ENCODE data around the gene RNF6.

The RNF6 gene

GRCh38 chr13:26213345-26213744 lies 8.8 kb downstream of the RNF6 start:
- H3K36me3 ChIP-seq (ENCODE audit: insufficient read depth, insufficient read length, low read length) = peaks cover 68% of the 10 kb centered on the region

GRCh38 chr13:26208287-26208686 lies 13.8 kb downstream of the RNF6 start:
- peaks cover 25% of the 10 kb centered on the region for H3K36me3 ChIP-seq (ENCODE audit: insufficient read depth, insufficient read length, low read length)
- TF ChIP-seq ZNF274 (IDR thresholded peaks at IDR 0.05; ENCODE audit: low read depth, low read length) (no peak), SUZ12 (IDR thresholded peaks at IDR 0.05; ENCODE audit: extremely low read depth, insufficient read depth, insufficient read length) (no peak), YY1 (IDR thresholded peaks at IDR 0.05; ENCODE audit: insufficient read depth, insufficient read length) (no peak)
- no peak overlapping the region for H3K4me3 ChIP-seq (ENCODE audit: insufficient read length, low read depth)
- no peak for DNase-seq (ENCODE audit: low read depth, low spot score)
- H3K9ac ChIP-seq (ENCODE audit: insufficient read length, low read depth) = no peak overlapping the region
- no peaks in the 10 kb centered on the region for H3K27me3 ChIP-seq (ENCODE audit: insufficient read depth, insufficient read length)
- no peaks in the 10 kb centered on the region for H3K4me1 ChIP-seq (ENCODE audit: insufficient read depth, insufficient read length)
- H3K9me3 ChIP-seq (ENCODE audit: insufficient read depth, low read length) = no peaks in the 10 kb centered on the region

More at GRCh38 chr13:26213345-26213744, 8.8 kb downstream of the RNF6 start:
- no peak overlapping the region for H3K4me3 ChIP-seq (ENCODE audit: insufficient read length, low read depth)
- H3K9ac ChIP-seq (ENCODE audit: insufficient read length, low read depth) = no peak overlapping the region
- H3K27me3 ChIP-seq (ENCODE audit: insufficient read depth, insufficient read length) = no peaks in the 10 kb centered on the region
- TF ChIP-seq YY1 (IDR thresholded peaks at IDR 0.05; ENCODE audit: insufficient read depth, insufficient read length) (no peak), ZNF274 (IDR thresholded peaks at IDR 0.05; ENCODE audit: low read depth, low read length) (no peak), SUZ12 (IDR thresholded peaks at IDR 0.05; ENCODE audit: extremely low read depth, insufficient read depth, insufficient read length) (no peak)
- no peak for DNase-seq (ENCODE audit: low read depth, low spot score)
- peaks cover 2% of the 10 kb centered on the region for H3K4me1 ChIP-seq (ENCODE audit: insufficient read depth, insufficient read length)
- H3K9me3 ChIP-seq (ENCODE audit: insufficient read depth, low read length) = no peaks in the 10 kb centered on the region

DNA sequence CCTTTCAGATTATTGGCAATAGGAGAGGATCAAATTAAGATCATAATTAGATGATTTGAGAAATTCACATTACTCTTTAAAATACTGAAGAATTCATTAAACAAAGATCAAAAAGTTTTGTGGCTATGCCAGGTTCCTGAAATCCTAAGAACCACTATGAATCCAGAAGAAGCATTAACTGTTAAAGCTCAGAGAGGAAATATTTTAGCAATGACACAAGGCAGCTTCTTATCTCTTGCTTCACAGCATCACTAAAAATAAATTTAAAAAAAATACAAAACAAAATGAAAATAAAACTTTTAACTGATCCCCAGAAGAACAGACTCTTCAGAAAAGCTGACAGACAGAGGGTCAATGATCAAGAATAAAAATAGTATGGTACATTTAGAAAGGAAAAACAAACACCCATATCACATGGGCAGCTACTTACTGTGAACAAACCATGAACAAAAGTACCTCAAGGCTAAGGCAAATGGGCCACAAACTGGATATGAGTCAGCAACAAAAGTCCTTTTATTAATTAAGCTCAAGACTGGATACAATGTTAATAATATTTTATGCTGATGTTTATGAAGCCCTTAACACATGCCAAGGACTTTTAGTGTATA lies 19.6 kb downstream of the RNF6 start:
- TF ChIP-seq SUZ12 (IDR thresholded peaks at IDR 0.05; ENCODE audit: extremely low read depth, insufficient read depth, insufficient read length) (no peak), YY1 (IDR thresholded peaks at IDR 0.05; ENCODE audit: insufficient read depth, insufficient read length) (no peak), ZNF274 (IDR thresholded peaks at IDR 0.05; ENCODE audit: low read depth, low read length) (no peak)
- Histone ChIP-seq H3K9me3 (ENCODE audit: insufficient read depth, low read length) (no peaks in the 10 kb centered on the region), H3K27me3 (ENCODE audit: insufficient read depth, insufficient read length) (no peaks in the 10 kb centered on the region), H3K36me3 (ENCODE audit: insufficient read depth, insufficient read length, low read length) (peaks cover 1% of the 10 kb centered on the region), H3K4me1 (ENCODE audit: insufficient read depth, insufficient read length) (no peaks in the 10 kb centered on the region), H3K9ac (ENCODE audit: insufficient read length, low read depth) (no peak overlapping the region), H3K4me3 (ENCODE audit: insufficient read length, low read depth) (no peak overlapping the region)
- no peak for DNase-seq (ENCODE audit: low read depth, low spot score)

- Histone ChIP-seq H3K4me3 (ENCODE audit: insufficient read length, low read depth) (no peak overlapping the region), H3K4me1 (ENCODE audit: insufficient read depth, insufficient read length) (no peaks in the 10 kb centered on the region), H3K9ac (ENCODE audit: insufficient read length, low read depth) (no peak overlapping the region), H3K27me3 (ENCODE audit: insufficient read depth, insufficient read length) (no peaks in the 10 kb centered on the region), H3K9me3 (ENCODE audit: insufficient read depth, low read length) (no peaks in the 10 kb centered on the region; the same call in 1 of the 2 replicates), H3K36me3 (ENCODE audit: insufficient read depth, insufficient read length, low read length) (no peaks in the 10 kb centered on the region)
- TF ChIP-seq ZNF274 (IDR thresholded peaks at IDR 0.05; ENCODE audit: low read depth, low read length) (no peak), YY1 (IDR thresholded peaks at IDR 0.05; ENCODE audit: insufficient read depth, insufficient read length) (no peak), SUZ12 (IDR thresholded peaks at IDR 0.05; ENCODE audit: extremely low read depth, insufficient read depth, insufficient read length) (no peak)
- DNase-seq (ENCODE audit: low read depth, low spot score) = no peak
These were observed 21.3 kb downstream of the RNF6 start for GRCh38 chr13:26200811-26201210.

DNA sequence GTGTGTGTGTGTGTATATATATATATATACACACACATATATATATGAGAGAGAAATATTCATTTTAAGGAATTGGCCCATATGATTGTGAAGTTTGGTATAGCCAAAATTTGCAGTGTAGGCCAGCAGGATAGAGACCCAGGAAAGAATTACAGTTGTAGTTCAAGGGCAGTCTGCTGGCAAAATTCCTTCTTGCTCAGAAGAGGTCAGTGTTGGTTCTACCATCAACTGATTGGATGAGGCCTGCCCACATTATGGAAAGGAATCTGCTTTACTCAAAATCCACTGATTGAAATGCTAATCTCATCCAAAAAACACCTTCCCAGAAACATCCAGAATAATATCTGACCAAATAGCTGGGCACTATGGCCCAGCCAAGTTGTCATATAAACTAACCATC lies 24.0 kb downstream of the RNF6 start:
- no peak overlapping the region for H3K9ac ChIP-seq (ENCODE audit: insufficient read length, low read depth)
- H3K36me3 ChIP-seq (ENCODE audit: insufficient read depth, insufficient read length, low read length) = no peaks in the 10 kb centered on the region
- no peak for DNase-seq (ENCODE audit: low read depth, low spot score)
- no peak overlapping the region for H3K4me3 ChIP-seq (ENCODE audit: insufficient read length, low read depth)
- no peaks in the 10 kb centered on the region for H3K4me1 ChIP-seq (ENCODE audit: insufficient read depth, insufficient read length)
- no peaks in the 10 kb centered on the region for H3K27me3 ChIP-seq (ENCODE audit: insufficient read depth, insufficient read length)
- H3K9me3 ChIP-seq (ENCODE audit: insufficient read depth, low read length) = no peaks in the 10 kb centered on the region; the same call in 1 of the 2 replicates
- TF ChIP-seq SUZ12 (IDR thresholded peaks at IDR 0.05; ENCODE audit: extremely low read depth, insufficient read depth, insufficient read length) (no peak), ZNF274 (IDR thresholded peaks at IDR 0.05; ENCODE audit: low read depth, low read length) (no peak), YY1 (IDR thresholded peaks at IDR 0.05; ENCODE audit: insufficient read depth, insufficient read length) (no peak)

GRCh38 chr13:26197298-26197697 lies 24.8 kb downstream of the RNF6 start:
- no peak for DNase-seq (ENCODE audit: low read depth, low spot score)
- Histone ChIP-seq H3K9me3 (ENCODE audit: insufficient read depth, low read length) (peaks cover 6% of the 10 kb centered on the region), H3K9ac (ENCODE audit: insufficient read length, low read depth) (no peak overlapping the region), H3K4me1 (ENCODE audit: insufficient read depth, insufficient read length) (no peaks in the 10 kb centered on the region), H3K4me3 (ENCODE audit: insufficient read length, low read depth) (no peak overlapping the region), H3K36me3 (ENCODE audit: insufficient read depth, insufficient read length, low read length) (no peaks in the 10 kb centered on the region), H3K27me3 (ENCODE audit: insufficient read depth, insufficient read length) (no peaks in the 10 kb centered on the region)
- TF ChIP-seq YY1 (IDR thresholded peaks at IDR 0.05; ENCODE audit: insufficient read depth, insufficient read length) (no peak), SUZ12 (IDR thresholded peaks at IDR 0.05; ENCODE audit: extremely low read depth, insufficient read depth, insufficient read length) (no peak), ZNF274 (IDR thresholded peaks at IDR 0.05; ENCODE audit: low read depth, low read length) (no peak)

GRCh38 chr13:26186995-26187394 lies 35.1 kb downstream of the RNF6 start:
- no peak for DNase-seq (ENCODE audit: low read depth, low spot score)
- TF ChIP-seq ZNF274 (IDR thresholded peaks at IDR 0.05; ENCODE audit: low read depth, low read length) = no peak
- TF ChIP-seq YY1 (IDR thresholded peaks at IDR 0.05; ENCODE audit: insufficient read depth, insufficient read length) = no peak
- TF ChIP-seq SUZ12 (IDR thresholded peaks at IDR 0.05; ENCODE audit: extremely low read depth, insufficient read depth, insufficient read length) = no peak
- Histone ChIP-seq H3K9me3 (ENCODE audit: insufficient read depth, low read length) (no peaks in the 10 kb centered on the region), H3K4me3 (ENCODE audit: insufficient read length, low read depth) (peak overlapping the region; percentile 56), H3K4me1 (ENCODE audit: insufficient read depth, insufficient read length) (no peaks in the 10 kb centered on the region), H3K9ac (ENCODE audit: insufficient read length, low read depth) (peak overlapping the region; percentile 81), H3K36me3 (ENCODE audit: insufficient read depth, insufficient read length, low read length) (no peaks in the 10 kb centered on the region), H3K27me3 (ENCODE audit: insufficient read depth, insufficient read length) (no peaks in the 10 kb centered on the region)
